GM21367 (cell line): ENCODE results near the gene SERPINB8.
"Not testable (repeated sequence)": the region's sequence is repeated elsewhere in the genome, so short reads cannot be mapped to it uniquely, and the experiment has no call there.

ENCODE experiments used
- ATAC-seq: cut with Tn5 transposase; IDR thresholded peaks from one replicate; pipeline ENCODE4 v1.9.1; 2021; ENCODE audit not compliant: unreplicated experiment

Gene SERPINB8, protein sequence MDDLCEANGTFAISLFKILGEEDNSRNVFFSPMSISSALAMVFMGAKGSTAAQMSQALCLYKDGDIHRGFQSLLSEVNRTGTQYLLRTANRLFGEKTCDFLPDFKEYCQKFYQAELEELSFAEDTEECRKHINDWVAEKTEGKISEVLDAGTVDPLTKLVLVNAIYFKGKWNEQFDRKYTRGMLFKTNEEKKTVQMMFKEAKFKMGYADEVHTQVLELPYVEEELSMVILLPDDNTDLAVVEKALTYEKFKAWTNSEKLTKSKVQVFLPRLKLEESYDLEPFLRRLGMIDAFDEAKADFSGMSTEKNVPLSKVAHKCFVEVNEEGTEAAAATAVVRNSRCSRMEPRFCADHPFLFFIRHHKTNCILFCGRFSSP

DNA sequence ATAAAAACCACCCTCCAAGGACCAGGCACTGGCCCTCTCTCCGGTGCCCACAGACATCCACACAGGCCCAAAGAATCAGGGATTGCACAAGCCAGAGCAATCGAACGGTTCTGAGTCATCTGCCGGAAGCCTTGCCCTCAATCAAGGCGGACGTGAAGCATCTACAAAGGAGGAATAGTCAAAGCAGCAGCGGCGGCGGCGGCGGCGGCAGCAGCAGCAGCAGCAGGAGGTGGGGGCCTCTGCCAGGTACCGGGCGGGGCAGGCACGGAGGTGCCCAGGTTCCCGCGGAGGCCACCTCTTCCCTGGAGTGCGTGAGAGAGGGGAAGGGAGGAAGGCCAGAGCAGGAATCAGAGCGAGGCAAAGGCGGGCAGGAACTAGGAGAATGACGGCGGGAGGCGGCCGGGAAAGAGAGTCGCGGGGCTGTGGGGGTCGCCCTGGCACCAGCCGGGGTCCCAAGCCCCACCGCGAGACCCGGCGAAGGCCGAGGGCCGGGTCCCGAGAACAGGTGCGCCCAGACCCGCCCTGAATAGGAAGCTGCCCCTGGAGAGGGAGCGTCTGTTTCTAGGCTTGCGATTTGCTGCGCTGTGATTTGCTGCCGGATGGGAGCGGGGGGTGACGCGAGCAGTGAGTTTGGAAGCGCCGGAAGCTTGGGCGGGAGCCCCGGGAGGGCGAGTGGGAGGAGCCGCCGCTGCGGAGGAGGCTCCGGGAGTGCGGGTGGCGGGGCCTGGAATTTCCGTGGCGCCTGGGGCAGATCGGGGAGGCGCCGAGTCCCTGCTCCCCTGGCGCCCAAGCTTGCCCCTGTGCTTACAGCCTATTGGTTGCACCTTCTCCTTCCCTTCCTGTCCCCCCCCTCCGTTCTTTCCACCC is at the start of gene SERPINB8:
SERPINB8 (plus strand) TSS at position 140 of the 867 bp plus-strand sequence. CDS start 8,228 bp downstream, outside the sequence.
- ATAC-seq, result peak; percentile 94

DNA sequence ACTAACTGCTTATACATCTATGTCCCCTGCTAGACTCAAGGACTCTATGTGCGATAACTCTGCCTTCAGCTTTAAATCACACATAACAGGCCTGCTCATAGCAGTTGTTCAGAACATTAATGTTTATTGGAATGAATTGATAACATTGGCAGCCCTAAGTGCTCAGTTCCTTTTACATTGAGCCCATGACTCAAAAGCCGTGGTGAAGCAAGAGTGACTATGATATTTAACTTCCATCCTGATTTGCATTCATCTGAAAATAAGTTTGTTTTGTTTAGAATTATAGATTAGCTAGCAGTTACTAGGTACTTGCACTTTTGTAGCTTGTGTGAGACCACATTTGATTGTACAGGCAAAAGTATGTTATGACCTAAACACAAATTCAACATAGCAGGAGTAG is 47.8 kb upstream of the SERPINB8 start:
- no peak for ATAC-seq

DNA sequence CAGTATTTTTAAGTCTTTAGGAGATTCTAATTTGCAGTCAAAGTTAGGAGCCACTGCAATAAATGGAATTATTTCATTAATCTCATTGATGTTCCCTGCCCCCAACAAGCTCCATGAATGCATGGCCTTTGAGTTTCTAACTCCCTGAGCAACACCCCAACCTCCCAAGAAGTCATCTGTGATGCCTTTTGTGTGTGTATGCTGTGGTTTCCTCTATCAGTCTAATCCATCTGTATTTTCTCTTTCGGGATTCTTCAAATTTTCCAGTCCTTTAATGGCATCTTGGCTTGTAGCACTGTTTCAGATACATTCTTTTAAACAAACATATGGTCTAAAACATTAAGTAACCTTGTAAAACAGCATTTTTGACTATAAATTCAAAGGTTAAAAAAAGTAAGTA is 45.3 kb upstream of the SERPINB8 start:
- ATAC-seq, result no peak

DNA sequence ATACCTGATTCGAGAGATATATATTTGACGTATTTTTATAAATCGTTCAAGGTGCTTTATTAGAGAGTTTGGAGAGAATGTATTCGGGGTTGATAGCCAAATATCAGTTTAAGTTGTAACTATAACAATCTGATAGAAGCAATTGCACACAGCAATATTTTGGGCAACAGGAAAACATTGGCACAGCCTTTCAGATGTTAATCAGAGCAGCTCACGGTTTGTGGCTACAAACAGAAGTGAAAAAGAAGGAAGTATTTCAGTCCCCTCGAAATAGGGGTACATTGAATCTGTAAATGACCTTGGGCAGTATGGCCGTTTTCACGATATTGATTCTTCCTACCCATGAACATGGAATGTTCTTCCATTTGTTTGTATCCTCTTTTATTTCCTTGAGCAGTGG is 41.5 kb upstream of the SERPINB8 start:
- no peak for ATAC-seq

DNA sequence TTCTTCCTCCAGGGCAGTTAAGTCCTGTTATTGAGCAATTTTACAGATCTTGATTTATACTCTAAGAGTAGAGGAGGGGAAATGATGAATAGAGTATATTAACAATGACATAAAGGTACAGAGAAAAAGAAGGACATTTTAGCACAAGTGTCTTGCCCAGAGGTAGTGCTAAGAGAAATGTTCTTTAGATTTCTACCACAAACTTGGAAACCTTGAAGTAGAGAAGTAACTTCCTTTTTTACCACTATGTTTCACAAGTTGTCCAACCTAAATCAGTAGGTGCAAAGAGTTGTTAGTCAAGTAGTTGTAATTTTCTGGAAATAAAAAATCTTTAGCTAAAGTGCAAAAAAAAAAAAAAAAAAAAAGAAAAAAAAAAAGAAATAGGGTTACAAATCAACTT is 40.5 kb upstream of the SERPINB8 start:
- not testable (repeated sequence) for ATAC-seq

DNA sequence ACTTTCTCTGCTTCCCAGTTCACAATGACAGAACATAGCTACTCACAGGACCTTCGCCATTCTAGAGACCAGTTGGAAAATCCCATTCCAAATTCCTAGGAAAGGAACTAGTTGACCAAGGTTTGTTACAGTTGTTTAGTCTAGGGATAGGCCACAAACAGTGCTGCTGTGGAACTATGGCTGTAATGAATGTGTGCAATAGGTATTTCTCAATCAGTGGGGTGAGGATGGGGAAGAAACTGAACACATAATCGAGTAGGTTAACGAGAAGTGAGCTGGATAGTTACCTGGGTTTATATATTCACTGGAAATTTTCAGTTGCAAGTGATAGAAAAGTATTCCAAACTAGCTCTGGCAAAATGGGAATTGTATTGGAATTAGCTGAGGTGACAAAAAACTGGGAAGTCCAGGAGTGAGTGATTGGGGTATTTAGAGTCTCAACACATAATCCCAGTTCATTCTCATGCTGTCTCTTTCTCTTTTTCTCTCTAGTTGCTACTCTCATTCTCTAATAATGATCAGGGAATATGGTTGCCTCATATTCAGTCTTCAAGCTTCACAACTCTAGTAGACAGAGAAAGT is 39.0 kb upstream of the SERPINB8 start:
- no peak for ATAC-seq

DNA sequence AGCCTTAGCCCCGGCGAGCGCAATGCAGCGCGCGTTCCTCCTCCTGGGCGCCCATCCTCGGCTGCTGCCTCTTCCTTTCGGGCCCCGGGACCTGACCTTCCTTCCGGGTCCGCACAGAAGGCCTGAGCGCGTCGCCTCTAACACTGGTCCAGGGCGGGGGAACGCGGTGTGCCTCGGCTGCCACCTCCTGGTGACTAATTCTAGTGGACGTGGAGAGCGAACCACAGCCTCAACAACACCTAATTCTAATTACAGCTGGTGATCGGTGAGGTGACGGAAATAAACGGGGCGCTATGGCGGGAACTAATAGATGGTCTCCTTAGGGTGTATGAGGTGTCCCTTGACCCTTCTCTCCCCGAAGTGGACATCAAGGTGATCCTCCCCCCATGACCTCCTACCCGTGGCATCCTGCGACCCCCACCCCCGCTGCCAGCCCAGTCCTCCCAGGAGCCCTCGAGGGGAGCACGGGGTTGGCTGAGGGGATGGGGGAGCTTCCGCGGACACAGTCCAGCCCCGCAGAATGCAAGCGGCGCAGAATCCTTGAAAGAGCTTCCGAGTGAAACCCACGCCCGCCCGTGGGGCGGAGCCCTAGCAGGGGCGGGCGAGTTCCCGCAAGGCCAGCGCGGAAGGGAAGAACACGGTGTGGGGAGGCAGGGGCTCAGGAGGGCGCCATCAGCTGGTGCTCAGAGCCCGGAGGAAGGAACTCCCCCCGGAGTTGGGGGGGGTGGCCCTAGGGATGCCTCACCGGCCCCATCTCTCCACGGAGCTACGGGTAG is 33.5 kb upstream of the SERPINB8 start:
- peak; percentile 99 for ATAC-seq

DNA sequence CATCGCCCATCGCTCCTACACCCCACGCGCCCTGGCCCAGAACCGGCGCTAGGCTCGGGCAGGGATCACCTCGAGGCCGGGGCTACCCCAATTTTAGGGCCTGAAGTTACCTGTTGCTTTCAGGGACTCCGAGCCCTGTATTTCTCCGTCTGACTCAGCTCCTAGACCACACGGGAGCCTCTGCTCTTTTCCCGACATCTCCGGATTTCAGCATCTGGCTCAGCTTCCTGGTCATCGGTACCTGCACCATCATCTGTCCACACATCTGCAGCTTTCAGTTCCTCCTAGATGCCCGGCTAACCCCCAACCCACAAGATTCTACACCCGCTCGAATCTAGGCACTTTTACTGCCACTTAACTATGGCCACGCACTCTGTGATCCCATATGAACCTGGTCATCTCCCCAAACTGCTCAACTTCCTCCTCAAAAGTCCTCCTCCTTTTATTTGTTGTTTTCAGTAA is 32.9 kb upstream of the SERPINB8 start:
- no peak for ATAC-seq

DNA sequence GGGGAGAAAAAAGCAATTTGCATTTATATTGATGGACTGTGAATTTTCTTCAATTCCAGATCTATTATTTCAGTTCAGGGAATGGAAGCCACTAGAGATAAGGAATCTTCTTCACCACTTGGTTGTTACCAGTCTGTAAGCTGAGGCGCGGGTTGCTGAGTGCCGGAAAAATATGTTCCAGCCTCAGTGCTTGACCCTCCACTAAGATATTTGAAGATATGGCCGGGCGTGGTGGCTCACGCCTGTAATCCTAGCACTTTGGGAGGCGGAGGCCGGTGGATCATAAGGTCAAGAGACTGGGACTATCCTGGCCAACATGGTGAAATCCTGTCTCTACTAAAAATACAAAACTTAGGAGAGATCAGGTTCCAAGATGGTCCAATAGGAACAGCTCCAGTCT is 29.9 kb upstream of the SERPINB8 start:
- ATAC-seq, result no peak

DNA sequence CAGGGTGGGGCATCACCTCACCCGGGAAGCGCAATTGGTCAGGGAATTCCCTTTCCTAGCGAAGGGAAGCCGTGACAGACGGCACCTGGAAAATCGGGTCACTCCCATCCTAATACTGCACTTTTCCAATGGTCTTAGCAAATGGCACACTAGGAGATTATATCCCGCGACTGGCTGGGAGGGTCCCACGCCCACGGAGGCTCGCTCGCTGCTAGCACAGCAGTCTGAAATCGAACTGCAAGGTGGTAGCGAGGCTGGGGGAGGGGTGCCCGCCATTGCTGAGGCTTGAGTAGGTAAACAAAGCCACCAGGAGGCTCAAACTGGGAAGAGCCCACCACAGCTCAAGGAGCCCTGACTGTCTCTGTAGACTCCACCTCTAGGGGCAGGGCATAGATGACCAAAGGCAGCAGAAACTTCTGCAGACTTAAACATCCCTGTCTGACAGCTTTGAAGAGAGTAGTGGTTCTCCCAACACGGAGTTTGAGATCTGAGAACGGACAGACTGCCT is 29.3 kb upstream of the SERPINB8 start:
- not testable (repeated sequence) for ATAC-seq

DNA sequence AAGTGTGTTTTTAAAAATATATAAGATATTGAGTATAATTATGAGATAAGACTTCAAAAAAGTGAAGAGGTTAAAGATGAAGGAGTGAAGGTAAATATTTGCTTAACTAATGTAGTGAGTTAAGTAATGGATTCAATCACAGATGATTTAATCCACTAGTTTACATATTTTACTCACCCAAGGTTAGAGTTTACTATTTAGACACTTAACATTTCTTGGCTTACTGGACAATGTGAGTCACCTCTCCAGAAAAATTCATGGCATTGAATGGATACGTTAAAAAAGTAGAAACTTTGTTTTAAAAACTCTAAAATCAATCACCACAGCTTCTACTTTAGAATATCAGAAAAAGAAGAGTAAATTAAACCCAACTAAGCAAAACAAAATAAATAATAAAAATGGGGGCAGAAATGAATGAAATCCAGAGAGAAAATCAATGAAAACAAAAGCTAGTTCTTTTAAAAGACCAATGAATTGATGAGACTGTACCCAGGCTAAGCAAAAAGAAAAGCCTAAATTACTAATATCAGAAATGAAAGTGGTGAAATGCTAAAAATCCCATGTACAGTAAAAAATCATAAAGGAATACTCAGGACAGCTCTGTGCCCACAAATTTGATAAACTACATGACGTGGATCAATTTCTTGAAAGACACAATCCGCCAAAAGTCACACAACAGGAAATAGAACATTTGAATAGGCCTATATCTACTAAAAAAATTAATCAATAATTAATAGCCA is 22.7 kb upstream of the SERPINB8 start:
- no peak for ATAC-seq

DNA sequence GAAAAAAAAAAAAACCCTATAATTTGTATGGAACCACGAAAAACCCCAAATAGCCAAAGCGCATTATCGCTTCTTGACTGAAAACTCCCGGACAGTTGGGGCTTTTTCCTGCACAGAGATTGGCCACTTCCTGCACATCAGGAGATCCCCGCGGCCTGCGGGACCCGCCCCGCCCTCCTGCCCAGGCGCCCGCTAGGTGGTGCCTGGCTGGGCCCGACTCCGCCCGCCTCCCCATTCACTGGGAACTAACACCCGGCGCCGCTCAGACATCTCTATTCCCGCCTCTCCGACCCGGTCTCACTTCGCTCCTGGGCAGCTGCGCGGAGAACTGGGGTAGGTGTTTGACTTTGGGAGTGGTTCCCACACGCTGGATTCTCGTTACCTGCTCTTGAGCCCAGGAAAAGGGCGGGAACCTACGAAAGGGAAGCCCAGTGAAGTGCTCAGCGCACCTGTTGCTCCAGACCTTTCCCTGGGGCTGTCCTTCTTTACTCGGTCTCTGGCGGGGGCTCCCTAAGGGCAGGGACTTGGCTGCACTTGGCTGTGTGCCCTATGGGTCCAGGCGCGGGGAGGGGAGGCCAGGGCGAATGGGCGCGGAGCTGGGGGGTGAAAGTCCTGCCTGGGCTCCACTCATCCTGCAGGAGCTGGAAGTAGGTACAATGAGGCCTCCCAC is 20.7 kb upstream of the SERPINB8 start, which contains the start of gene HMSD:
HMSD (plus strand) TSS at position 234 of the 670 bp plus-strand sequence. CDS start 4,155 bp downstream, outside the sequence.
- ATAC-seq, result peak; percentile 89

DNA sequence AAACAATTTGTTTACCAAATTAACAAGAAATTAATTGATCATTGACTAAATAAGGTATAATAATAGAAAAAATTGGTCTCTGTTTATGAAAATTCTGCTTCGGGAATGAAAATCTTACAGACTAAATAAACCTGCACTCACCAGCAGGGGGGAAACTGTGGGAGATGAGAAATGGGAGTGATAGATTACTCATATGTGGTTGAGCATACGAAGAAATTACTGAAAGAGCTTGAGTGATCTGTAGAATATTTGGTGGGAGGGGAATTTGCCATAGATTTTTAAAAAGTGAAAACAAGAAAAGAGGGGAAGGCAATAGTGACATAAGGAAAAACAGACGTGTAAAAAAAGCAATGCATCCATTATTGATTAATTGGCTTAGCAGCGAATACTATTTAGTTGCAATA is 18.6 kb upstream of the SERPINB8 start:
- no peak for ATAC-seq

DNA sequence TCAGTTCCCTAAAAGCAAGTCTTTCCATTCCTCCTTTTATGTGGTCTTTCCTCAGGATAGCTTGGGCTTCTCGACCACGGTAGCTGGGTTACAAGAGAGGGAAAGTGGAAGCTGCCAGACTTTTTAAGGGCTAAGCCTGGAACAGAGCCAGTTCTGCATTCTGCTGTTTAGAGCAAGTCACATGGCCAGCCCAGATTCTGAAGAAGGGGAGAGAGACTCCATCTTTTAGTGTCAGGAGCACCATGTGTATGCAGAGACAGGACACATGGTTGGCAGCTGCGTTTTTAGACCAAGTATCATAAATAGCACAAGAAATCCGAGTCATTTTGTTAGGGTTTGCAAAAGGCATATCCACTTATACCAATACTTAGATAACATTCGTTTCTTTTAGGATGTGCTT is 16.1 kb upstream of the SERPINB8 start:
- no peak for ATAC-seq

DNA sequence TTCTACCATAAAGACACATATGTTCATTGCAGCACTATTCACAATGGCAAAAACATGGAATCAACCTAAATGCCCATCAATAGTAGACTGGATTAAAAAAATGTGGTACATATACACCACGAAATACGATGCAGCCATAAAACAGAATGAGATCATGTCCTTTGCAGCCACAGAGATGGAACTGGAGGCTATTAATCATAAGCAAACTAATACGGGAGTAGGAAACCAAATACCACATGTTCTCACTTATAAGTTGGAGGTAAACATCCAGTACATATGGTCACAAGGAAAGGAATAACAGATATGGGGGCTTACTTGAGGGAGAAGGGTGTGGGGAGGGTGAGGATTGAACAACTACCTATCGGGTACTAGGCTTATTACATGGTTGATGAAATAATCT is 13.1 kb upstream of the SERPINB8 start:
- ATAC-seq, result no peak

DNA sequence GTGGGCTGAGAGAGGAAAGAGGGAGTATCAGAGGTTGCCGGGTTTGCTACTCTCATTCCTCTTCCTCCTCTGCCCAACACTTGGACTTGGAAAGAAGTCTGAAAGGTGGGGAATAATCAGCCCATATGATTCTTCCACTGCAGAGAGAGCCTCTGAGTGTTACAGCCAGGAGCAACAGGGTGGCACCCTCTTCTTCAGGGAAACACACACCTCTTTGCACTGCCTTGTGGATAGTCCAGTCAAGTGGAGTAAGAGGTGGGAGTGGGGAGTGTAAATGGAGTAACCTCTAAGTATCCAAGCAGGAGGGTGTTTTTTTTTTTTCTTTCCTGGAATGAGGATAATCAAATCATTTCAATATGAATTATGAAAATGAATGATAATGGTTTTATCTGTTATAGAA is 9.0 kb upstream of the SERPINB8 start:
- ATAC-seq, result no peak

DNA sequence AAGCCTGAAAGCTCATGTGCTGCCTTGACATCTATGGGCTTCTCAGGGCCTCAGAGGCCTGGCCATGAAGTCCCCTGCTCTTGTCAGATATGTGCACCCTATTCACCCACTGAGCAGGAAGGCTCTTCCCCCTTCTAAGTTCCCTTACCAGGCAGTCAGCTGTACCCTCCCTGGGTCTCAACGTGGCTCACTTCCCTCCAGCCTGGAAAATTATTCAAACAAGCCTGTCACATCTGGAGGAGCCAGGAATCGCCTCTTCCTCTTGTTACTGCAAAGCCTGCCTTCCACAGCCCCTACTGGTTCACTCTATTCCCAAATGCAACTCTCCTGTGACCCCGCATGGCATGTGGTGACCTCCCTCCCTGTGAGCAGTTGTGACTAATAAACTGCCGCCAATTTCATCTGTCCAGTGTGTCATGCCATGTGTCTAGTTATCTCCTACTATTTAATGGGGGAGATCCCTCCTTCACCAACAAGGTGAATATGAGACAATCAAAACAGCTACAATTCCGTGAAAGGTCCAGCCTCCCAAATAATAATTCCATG is 8.4 kb upstream of the SERPINB8 start:
- ATAC-seq, result no peak

DNA sequence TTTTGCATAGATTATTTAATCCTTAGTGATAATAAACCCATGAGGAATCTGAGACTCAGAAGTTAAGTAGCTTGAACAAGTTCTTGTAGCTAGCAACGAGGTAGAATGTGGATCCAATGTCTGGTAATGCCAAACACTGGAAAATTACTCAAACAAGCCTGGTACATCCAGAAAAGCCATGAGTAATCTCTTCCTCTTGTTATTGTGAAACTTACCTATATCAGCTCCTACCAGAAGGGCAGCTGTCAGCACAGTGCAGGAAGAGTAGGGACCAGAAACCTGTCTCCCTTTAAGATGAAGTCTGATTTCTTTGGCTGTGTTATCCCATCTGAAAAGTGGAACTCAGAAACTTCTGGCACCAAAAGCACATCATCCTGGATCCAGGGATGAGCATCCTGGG is 7.7 kb upstream of the SERPINB8 start:
- no peak for ATAC-seq
